Stimulated activated CD8-positive, alpha-beta memory T cell treated with anti-CD3 and anti-CD28 coated beads, Interleukin-4, amount 100 ng/mL, for 1 hour (primary cell): ENCODE data around the gene GIT1.
"Not testable (repeated sequence)": the region's sequence is repeated elsewhere in the genome, so short reads cannot be mapped to it uniquely, and the experiment has no call there.

Source experiments
- DNase-seq, 2 donors: peaks; one replicate each; pipeline ENCODE4 v3.0.0-alpha.2; 2020; ENCODE audit warnings: low read depth in 2 of 2, low spot score in 1 of 2

Gene GIT1

DNA sequence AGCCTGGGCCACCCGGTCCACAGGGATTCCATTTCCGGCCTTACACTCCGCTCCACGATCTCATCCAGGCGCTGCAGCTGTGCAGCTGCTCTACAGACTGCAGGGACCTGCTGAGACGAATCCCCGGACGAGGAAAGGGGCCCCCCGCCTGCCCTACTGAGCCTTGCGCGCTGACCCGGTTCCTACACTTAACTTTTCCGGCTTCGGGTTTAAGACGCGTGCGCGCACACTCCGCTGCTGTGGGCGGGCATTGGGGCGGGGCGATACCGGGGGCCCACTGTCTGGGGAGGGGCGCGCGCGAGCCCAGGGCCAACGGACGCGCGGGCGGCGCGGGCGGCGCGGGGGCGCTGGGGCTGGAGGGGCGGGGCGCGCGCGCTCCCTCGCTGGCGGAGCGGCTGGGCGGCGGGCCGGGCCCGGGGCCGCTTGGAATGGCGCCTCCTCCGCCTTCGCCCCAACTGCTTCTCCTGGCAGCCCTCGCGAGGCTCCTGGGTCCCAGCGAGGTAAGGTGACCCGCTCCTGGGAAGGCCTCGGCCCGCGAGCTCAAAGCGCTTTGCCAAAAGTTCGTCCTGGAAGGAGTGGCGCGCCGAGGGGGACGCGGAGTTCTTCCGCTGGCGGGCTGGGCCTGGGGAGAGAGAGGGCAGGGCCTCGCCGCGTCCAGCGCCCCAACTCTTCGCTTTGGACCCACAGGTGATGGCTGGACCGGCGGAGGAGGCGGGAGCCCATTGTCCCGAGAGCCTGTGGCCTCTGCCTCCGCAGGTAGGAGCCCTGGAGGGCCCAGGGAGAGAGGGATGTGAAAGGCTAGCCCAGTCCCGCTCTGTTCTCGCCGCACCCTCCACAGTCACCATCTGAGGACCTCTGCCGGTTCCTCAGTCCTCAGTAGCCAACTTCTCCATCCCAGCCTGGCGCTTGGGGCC lies 20.9 kb downstream of the GIT1 start, which contains the start of gene TP53I13:
TSS of gene TP53I13 (plus strand) at position 371 of the 914 bp plus-strand sequence. CDS start at position 429, 58 bp downstream.
- DNase-seq = peak in 1 of 2 donors; percentile 83

DNA sequence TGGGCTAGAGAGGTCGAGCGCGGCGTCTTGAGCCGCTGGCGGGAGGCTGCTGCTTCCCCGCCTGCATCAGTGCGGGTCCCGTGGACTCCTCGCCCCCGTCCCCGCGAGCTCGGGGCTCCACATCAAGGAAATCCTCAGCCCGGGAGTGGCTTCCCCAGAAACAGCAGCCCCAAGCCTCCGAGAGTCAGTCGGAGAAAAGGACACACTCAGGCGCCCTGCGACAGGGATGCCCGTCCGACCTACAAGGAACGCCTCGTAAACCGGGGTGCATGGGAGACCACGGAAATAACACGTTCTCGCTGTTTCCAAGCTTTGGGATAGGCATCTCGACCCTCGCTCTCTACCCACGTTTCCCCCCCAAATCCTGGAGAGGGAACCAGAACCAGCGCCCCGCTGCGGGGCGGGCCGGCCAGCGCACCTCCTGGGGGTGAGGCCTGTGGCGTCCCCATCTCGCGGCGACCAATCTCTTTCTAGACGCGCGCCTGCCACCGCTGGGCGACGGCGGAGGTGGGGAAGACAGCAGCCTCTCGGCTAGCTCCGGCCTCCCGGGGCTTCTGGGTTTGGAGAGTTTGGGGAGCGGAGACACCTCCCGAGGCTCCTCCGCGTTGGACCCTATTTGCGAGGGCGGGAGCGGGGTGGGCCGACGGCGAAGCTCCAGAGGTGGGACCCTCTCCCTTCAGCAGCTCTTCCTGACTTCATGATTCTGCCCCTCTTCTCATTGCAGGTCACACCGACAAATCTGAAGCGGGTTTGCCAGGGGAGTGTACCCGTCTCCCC lies 21.7 kb downstream of the GIT1 start:
- DNase-seq = peak in 1 of 2 donors; percentile 56

DNA sequence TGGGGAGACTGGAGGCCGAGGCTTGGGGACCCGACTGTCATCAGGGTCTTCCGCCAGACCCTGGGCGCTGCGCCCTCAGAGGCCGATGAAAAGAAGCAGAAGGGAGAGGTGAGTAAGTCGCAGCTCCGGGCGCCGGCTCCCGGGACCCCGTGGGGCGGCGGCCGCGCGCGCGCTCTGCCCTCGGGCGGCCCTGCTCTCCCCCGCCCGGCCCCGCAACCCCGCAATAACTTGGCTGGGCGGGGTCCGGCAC lies 22.2 kb downstream of the GIT1 start:
- DNase-seq = no peak

DNA sequence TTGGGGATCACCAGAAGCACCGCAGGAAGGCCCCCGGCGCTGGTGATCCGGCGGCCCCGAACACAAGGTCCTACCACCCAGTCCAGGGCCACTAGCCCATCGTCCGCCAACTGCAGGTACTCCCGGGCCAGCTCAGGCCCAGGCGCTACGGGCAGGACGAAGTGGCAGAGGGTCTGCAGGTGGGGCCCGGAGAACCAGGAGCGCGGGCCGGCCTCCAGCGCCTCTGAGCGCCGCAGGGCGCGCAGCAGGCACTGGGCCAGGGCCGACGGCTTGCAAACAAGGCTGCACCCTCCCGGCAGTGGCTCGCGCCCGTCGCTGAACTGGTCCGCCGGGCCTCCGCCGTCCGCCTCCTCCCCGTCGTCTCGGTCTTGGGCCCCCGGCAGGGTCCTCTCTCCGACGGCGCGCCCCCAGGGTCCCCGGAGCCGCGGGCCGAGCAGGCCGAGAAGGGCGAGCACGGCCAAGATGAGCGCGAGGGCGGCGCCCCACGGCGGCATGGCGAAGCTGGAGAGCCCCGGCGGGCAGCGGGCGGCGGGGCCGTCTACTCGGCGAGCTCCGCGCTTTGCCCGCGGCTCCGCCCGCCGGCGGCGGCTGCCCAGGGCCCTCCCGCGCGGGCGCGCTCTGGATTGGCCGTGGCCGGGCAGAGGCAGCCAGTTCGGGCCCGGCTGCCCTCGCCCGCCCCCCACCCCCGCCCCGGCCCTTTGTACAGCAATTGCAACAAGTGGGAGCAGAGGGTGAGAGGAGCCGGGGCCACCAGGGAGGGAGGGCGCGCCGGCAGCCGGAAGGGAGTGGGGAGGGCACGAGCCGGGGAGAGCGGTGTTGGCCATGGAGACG lies 22.8 kb downstream of the GIT1 start, which contains the start of gene ABHD15:
TSS of gene ABHD15 (minus strand) at position 565 of the 831 bp plus-strand sequence. CDS start at position 494, 71 bp downstream.
- no peak for DNase-seq

DNA sequence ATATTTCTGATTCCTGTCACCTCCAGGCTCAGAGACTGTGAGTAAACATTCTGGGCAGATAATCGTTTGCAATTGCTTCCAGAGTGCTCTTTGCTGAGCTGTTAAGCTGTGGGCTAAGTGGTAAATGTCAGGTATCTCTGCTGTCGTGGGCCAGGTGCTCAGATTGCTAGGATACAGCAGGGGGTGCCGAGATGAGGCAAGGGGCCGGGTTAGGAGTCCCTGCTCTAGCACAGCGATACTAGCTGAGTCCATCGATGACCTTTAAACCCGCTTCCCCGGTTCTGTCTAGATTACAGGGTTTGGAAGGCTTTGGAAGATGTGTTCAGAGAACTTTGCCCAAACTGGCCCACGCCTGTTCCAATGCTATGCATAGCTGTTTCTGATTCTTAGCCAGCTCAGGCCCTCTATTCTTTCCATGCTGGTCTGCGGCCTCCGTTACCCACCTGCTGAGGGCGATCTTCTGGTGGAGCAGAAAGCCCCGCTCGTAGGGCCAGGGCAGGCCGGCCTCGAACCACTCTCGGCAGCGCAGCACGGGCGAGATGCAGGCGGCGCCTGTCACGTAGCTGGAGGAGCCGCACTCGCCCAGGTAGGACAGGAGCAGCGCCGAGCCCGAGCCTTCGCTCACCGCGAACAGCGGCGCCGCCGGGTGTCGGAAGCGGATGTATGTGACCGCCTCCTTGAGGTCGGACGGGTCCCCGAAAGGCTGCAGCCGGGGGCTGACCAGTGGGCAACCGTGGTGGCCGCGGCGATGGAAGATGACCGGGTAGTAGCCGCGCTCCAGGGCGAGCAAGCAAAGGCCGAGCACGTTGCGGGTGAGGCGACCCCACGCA lies 23.6 kb downstream of the GIT1 start:
- DNase-seq = no peak

DNA sequence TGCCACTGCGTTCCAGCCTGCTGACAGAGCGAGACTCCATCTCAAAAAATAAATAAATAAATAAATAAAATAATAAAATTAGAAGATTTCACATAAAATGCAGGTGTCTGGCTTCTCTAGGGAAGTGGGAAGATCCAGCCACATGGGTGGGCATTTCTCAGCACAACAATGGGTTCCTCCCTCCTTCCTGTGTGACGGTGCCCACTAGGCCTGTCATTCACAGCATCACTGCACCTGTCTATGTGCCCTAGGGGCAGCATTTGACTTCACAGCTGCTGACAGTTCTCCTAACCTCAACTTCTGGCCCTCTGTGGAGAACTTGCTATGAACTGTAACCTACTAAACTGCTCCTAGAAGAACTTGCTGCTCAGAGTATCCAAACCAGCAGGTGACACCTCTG lies 25.6 kb downstream of the GIT1 start:
- no peak for DNase-seq

DNA sequence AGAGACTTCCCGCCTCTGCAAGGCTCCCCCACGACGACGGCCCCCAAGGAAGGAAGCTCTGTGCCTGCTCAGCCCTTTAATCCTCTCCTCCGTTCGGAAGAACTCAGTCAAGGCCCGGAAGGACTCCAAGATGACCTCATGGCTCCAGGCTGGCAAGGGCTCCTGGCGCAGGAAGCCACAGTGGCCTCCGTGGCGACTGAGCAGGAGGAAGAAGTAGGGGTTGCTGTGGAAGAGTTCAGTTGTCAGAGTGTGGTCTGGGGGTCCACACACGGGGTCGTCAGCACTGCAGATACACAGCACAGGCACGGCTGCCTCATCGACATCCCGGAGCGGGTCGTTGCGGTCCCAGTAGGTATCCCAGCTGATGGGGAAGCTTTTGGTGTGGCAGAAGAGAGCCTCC lies 26.8 kb downstream of the GIT1 start:
- DNase-seq = no peak

DNA sequence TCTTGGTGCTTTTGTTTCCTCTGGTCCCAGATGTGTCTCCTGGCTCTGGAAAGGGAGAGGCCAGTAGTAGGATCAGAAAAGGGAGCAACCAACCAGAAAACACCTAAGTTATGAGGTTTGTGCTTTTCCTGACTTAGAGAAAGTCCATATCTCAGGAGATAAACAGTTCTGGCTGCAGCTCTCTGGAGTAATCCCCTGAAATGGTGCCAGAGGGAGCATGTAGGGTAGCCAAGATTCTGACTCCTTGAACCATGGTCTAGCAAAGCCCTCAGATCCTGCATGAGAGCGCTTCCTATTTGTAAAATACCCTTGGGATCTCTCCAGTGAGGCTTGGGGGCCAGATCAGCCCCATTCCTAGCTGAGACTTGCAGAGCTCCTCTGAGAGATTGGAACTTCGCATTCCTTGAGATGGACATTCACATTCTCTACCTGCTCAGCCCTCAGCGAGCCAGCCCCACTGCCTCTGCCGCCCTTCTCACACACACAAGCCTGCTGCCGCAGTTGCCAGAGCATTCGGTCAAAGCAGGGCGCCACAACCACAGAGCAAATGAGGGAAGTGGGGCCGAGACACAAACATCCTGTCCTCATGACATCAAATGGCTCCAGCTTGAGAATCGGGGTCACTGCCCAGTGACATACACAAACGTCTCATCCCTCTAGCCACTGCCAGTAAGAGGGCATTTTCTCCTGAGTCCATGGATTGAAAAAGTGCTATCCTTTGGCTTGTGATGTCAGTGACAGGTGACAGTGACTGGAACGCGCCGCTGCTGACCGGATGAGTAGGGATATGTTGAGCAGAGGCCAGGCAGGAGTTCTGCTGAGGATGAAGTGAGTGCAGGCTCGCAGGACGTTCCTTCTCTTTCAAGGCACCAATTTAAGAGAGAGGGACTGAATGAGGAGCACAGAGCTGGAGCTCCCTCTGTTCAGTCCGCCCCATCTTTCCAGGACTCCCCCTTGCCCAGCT lies 27.6 kb downstream of the GIT1 start:
- DNase-seq = no peak

DNA sequence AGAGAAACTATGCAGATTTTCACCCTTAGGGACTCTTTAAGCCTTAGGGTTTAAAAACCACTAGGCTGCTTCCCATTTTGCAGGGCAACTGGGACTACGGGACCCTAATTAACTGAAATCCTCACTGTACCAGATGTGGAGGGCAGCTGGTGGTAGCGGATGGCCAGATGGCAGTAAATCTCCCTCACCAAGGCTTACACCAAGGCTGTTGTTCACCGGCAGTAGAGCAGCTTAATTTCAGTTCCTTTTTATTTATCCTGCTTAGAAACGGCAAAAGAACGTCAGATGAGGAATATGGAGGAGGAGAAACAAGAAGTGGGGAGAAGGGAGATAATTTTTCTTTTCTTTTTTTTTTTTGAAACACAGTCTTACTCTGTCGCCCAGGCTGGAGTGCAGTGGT lies 29.1 kb downstream of the GIT1 start:
- no peak for DNase-seq

DNA sequence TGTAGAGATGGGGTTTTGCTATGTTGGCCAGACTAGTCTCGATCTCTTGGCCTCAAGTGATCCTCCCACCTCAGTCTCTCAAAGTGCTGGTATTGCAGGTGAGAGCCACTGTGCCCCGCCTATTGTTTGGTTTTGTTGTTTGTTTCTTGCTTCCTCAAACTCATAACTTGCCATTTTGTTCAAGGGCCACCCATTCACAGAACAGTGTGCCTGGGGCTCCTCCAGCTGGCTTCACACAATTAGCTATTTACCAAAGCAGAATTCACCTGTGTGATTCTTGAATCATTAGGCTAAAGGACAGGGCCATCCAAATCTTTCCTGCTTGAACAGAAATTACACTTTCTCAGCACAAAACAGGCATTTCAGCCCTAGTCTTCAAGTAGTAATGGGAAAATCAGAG lies 29.8 kb downstream of the GIT1 start:
- no peak for DNase-seq

DNA sequence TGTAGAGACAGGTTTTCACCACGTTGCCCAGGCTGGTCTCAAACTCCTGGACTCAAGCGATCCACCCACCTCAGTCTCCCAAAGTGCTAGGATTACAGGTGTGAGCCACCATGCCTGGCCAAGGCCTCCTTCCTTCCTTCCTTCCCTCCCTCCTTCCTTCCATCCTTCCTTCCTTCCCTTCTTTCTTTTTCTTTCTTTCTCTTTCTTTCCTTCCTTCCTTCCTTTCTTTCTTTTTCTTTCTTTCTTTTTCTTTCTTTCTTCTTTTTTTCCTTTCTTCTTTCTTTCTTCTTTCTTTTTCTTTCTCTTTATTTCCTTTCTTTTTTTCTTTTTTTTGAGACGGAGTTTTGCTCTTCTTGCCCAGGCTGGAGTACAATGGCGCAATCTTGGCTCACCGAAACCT lies 31.3 kb downstream of the GIT1 start:
- DNase-seq = not testable (repeated sequence)

DNA sequence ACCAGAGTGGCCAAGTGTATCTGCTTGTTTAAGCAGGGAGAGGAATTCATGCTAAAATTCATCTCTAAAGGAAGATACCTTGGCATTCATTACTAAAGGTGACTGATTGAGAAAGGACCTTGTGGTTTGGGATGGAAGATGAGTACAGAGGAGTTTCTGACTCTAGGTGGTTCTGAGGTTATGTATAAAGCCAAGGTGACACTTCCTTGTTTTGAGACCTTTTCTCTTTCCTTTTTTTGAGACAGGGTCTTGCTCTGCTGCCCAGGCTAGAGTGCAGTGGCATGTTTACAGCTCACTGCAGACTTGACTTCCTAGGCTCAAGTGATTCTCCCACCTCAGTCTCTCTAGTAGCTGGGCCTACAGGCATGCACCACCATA lies 31.7 kb downstream of the GIT1 start:
- DNase-seq = no peak

DNA sequence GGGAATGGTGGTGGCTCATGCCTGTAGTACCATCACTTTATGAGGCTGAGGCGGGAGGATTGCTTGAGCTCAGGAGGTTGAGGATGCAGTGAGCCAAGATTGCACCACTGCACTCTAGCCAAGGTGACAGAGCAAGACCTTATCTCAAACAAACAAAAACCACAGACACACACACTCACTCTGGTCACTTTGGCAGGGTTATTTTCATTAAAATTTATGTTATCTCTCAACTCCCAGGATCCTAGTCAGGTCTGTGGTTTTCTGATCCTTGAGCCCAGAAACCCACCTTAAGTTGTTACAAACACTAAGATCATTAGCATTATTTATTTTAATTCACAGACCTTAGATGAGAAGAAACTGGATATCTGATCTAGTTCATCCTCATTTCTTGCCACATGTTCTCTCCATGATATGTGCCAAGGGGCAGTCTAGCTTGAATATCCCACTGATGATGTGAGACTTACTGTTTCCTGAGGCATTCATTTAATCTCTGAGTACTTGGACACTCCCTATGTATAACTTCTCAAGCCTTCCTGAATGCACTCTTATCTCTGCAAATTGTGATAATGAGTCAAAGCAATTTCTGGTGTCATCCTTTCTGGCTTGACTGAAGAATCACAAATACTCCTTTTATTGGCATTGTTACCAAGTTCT lies 32.2 kb downstream of the GIT1 start:
- DNase-seq = no peak

DNA sequence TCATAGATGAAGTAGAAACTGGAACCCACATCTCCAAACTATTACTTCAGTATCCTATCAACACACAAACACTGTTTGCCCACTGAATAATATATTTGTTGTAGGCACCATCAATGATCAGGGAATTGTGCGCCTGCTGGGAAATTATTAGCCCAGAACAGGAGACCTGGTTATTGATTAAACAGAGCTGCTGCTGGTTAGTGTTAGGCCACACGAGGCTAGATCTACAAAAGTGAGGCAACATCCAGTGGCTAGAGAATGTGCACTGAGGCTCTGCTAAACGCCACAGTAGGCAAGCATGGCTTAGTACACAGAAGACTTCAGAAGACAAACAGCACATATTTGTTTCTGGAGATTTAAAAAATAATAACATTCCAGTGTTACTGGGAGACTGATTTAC lies 33.6 kb downstream of the GIT1 start:
- no peak for DNase-seq

DNA sequence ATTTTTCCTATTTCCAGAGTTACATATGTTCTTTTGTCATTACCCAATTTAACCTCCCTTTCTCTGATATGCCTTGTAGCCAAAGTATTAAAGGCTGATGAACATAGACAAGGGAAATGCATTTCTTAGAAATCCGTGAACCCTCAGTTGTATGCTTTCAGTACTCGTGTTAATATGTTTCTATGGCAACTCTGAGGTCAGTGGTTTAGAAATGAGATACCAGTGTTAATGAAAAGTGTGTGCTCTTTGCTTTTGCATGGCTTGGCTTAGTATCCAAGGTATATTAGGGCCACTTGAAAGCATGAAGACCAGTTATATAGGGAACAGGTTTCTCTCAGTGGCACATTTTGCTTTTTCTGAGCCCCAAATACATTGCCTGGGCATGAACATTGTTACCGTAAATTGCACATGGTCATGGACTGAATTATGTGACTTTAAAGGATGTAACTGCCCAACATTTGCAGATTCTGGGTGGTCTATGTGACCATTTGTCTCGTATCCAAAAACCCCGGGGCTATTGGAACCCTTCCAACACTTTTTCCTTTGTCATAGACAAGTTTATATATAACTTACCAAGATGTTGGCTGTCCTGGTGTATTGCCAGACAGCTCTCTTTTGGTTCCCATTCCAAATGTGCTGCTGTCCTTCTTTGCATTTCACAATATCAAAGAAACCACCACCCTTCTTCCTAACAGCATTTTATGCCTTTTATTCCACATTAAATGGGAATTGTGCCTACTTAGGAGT lies 40.1 kb downstream of the GIT1 start:
- DNase-seq = no peak

DNA sequence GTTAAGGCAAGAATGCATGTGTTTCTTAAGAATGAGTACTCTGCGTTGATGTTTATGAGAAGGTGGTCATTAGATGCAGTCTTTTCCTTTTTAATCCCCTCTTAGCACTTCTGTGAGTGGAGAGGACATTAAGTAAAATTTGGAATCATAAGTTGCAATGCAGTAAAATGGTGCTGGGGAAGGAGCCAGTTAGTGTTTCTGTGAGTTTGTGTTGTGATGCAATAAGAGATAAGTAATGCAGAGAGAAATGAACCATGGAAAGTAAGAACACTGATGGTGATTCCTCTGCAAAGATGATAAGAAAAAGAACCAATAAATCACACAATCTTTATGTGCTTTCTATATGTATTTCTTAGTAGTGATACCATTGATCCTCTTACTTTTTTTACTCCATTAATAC lies 42.6 kb downstream of the GIT1 start:
- DNase-seq = no peak

DNA sequence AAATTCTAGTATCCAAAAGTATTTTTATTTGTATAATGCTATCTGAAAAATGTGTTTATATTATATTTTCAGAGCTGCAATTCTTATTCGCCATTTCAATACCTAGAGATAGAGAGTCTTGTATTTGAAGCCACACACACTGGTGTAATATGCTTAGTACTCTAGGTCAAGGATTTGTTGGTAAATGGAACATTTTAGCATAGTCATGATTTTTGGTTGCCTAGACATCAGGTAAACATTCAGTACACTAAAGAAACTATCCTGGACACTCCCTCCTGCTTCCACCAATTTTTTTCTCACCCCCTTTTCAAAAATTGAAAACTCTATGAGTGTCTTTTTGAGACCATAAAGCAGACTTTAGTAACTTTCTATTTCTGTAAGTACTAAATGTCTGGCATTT lies 43.4 kb downstream of the GIT1 start:
- DNase-seq = no peak

DNA sequence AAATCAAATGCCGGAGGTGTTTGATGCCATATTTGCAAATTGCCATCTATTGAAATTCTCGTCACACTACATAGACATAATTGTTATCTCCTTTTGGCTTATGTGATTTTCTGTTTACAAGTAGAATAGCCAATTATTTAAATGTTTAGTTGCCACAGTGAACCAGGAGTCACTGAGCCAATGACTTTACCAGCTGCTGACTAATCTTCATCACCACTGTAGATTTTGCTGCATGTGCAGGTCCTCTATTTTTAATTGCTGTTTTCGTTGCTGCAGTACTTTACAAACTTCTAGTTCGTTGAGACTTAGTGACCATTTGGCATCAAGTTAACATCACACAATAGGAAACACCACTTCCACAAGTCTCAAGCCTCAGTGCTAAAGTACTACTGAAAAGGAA lies 45.4 kb downstream of the GIT1 start:
- no peak for DNase-seq
